ENCODE data around the gene P2RY6. TPM values are rescaled to one million over a fixed set of nuclear protein-coding genes. Genes with fewer than 3 reads are reported as not detected.

The P2RY6 gene
- total and polyA plus RNA-seq, 10 of the 15 experiments (the other 5 are each of a cell fraction or from before 2014, with no cell fraction given), result 0.05 to 0.90 (median 0.22) TPM; not detected in 4

- Histone ChIP-seq H3K9ac (ENCODE audit: control insufficient read depth, insufficient read depth, low read length) (no peak overlapping the region), H3K4me2 (ENCODE audit: control insufficient read depth, insufficient read depth) (no peak overlapping the region), H3K79me2 (ENCODE audit: control insufficient read depth, insufficient read depth, low read length) (no peaks in the 10 kb centered on the region), H3K36me3 (ENCODE audit: control insufficient read depth in 2 of 2, insufficient read depth in 2 of 2, low read length in 1 of 2) (no peaks in the 10 kb centered on the region), H3K27ac (ENCODE audit: control insufficient read depth, insufficient read depth) (no peak overlapping the region), H3K27me3 (replicated peaks in 1 of 2; ENCODE audit: control insufficient read depth in 2 of 2, insufficient read depth in 2 of 2, low read length in 1 of 2) (no peaks in the 10 kb centered on the region), H2AFZ (ENCODE audit: control insufficient read depth, low read depth, low read length) (no peak overlapping the region), H3K4me1 (ENCODE audit: control insufficient read depth, insufficient read depth, low read length) (peaks cover 2% of the 10 kb centered on the region), H3K9me3 (replicated peaks; ENCODE audit: control insufficient read depth, insufficient read depth, low read length) (no peaks in the 10 kb centered on the region), H4K20me1 (ENCODE audit: control insufficient read depth, insufficient read depth) (no peaks in the 10 kb centered on the region), H3K4me3 (no peak overlapping the region)
- ChIA-PET RAD21 (ENCODE audit: unreplicated experiment) (interaction anchor here (0.5 to 9.3 kb wide), 13 partner anchors 42 to 421 kb away, joined by 3 to 115 read pairs (median 5); no protein-coding TSS in a partner anchor), CTCF (interaction anchor here (0.7 to 6.9 kb wide), 26 partner anchors 8 to 512 kb away, joined by 3 to 160 read pairs (median 4); partner anchors contain the start of gene STARD10), SMC1A (ENCODE audit: uncharacterized antibody, unreplicated experiment) (interaction anchor here (0.6 to 11.9 kb wide), 10 partner anchors 10 to 516 kb away, joined by 3 to 188 read pairs (median 4); no protein-coding TSS in a partner anchor), POLR2A (interaction anchor here (0.6 to 1.5 kb wide), 4 partner anchors 23 to 95 kb away, joined by 3 to 4 read pairs (median 4); partner anchors contain the start of gene FCHSD2)
- intact Hi-C loops (cut with micrococcal nuclease; ENCODE audit: unreplicated experiment) (loop anchor here (1.0 kb wide), 1 partner anchor 52 kb away; no protein-coding TSS in a partner anchor), in situ Hi-C loops (cut with MboI) (loop anchor here (5.0 kb wide), 1 partner anchor 50 kb away; no protein-coding TSS in a partner anchor)
- no peak for DNase-seq (ENCODE audit: low read depth, low spot score)
- 17% methylated on average over 6 of the region's 6 CpGs for WGBS (ENCODE audit: insufficient coverage, insufficient replicate concordance, low lambda C conversion rate, missing lambda C conversion rate)
- peak; percentile 47 for FAIRE-seq
- ATAC-seq, result peak; percentile 84
- TF ChIP-seq LARP7 (IDR thresholded peaks at IDR 0.05) (0 out of 2 replicates have a peak, but pooled peaks have one; percentile 37), ZNF687 (IDR thresholded peaks at IDR 0.05) (no peak), ZZZ3 (IDR thresholded peaks at IDR 0.05; ENCODE audit: control insufficient read depth, insufficient read length, low read depth) (no peak), PKNOX1 (IDR thresholded peaks at IDR 0.05) (peak; percentile 26; the same call in 1 of the 2 replicates), YY1 (IDR thresholded peaks at IDR 0.05; ENCODE audit: low read depth, low read length) (0 out of 2 replicates have a peak, but pooled peaks have one; percentile 23), SUPT20H (IDR thresholded peaks at IDR 0.05; ENCODE audit: borderline replicate concordance, control insufficient read depth, low read depth, low read length) (no peak), NR2F1 (conservative IDR thresholded peaks at IDR 0.05) (peak; percentile 52), CTCF (IDR thresholded peaks at IDR 0.05 in 2 of 3, conservative IDR thresholded peaks at IDR 0.05 in 1 of 3; ENCODE audit: control insufficient read depth in 2 of 3, extremely low read depth in 1 of 3, insufficient read depth in 1 of 3, low read depth in 3 of 3, low read length in 3 of 3) (peak; percentile 69 to 82 (median 72)), KLF5 (IDR thresholded peaks at IDR 0.05; ENCODE audit: partially characterized antibody) (no peak), SMC3 (IDR thresholded peaks at IDR 0.05; ENCODE audit: borderline replicate concordance, low read length) (peak; percentile 75), RAD21 (IDR thresholded peaks at IDR 0.05; ENCODE audit: insufficient read depth, low read depth, low read length) (peak; percentile 76), REST (IDR thresholded peaks at IDR 0.05; ENCODE audit: low read depth, low read length) (no peak)
- no TSS peak for BruUV-seq (replicated peaks)
These were observed 35.3 kb upstream of the P2RY6 start for GRCh38 chr11:73236854-73237253.
